Fibroblast of lung (primary cell): Measurements from ENCODE around the gene URB2. TPM values are rescaled to one million over a fixed set of nuclear protein-coding genes. Genes with fewer than 3 reads are reported as not detected.

Source experiments
- DNase-seq, 2 donors: peaks; one replicate each; pipeline versions ENCODE4 v3.0.0 to v3.0.0-alpha.2; 2010; ENCODE audit warnings: low read depth in 2 of 2
- H2AFZ ChIP-seq: 2 replicates; pipeline ENCODE4 v1.5.1; 2012; ENCODE audit warnings: low read length, control low read depth, inconsistent platforms
- H3K27ac ChIP-seq: 2 replicates; pipeline ENCODE4 v1.5.1; 2011; ENCODE audit warnings: low read length, control low read depth; ENCODE audit not compliant: insufficient read depth
- H3K27me3 ChIP-seq: 2 replicates; pipeline ENCODE4 v1.5.1; 2011; ENCODE audit warnings: mild to moderate bottlenecking, low read length; ENCODE audit not compliant: control insufficient read depth, insufficient read depth
- H3K36me3 ChIP-seq: 2 replicates; pipeline ENCODE4 v1.5.1; 2011; ENCODE audit warnings: low read length; ENCODE audit not compliant: control insufficient read depth, insufficient read depth
- H3K4me1 ChIP-seq: 2 replicates; pipeline ENCODE4 v1.5.1; 2011; ENCODE audit warnings: low read length; ENCODE audit not compliant: control insufficient read depth, insufficient read depth; ENCODE audit errors: extremely low read depth
- H3K4me2 ChIP-seq: 2 replicates; pipeline ENCODE4 v1.5.1; 2011; ENCODE audit warnings: low read length, control low read depth; ENCODE audit not compliant: insufficient read depth; ENCODE audit errors: extremely low read depth
- H3K4me3 ChIP-seq, 4 experiments: fragments of 200-600 bp in 1 of 4; sonication (generic) in 1 of 4; replicated peaks in 1 of 4; 2 replicates each; pipeline ENCODE4 v1.5.1; 2011 to 2016; ENCODE audit warnings: low read length in 4 of 4, low read depth in 3 of 4, mild to moderate bottlenecking in 3 of 4, control low read depth in 2 of 4, inconsistent platforms in 1 of 4, mixed read lengths in 1 of 4; ENCODE audit not compliant: insufficient read depth in 1 of 4; ENCODE audit errors: control extremely low read depth in 1 of 4
- H3K79me2 ChIP-seq: 2 replicates; pipeline ENCODE4 v1.5.1; 2012; ENCODE audit warnings: mild to moderate bottlenecking, low read length, inconsistent platforms; ENCODE audit not compliant: control insufficient read depth, insufficient read depth
- H3K9ac ChIP-seq: 2 replicates; pipeline ENCODE4 v1.5.1; 2011; ENCODE audit warnings: mild to moderate bottlenecking, low read length, control low read depth; ENCODE audit not compliant: insufficient read depth
- H3K9me3 ChIP-seq: 2 replicates; pipeline ENCODE4 v1.5.1; 2012; ENCODE audit warnings: low read depth, low read length; ENCODE audit not compliant: control insufficient read depth, insufficient read depth
- H4K20me1 ChIP-seq: 2 replicates; pipeline ENCODE4 v1.5.1; 2011; ENCODE audit warnings: low read length; ENCODE audit not compliant: control insufficient read depth, insufficient read depth; ENCODE audit errors: extremely low read depth
- CTCF ChIP-seq, 2 donors: IDR thresholded peaks in 1 of 2; conservative IDR thresholded peaks in 1 of 2; 1 replicate in 1 of 2; 2 replicates in 1 of 2; pipeline ENCODE4 v1.5.1; 2011 to 2012; ENCODE audit warnings: low read length in 2 of 2, control low read depth in 1 of 2, inconsistent platforms in 1 of 2, low read depth in 1 of 2, mild to moderate bottlenecking in 1 of 2
- EZH2 ChIP-seq: IDR thresholded peaks from 2 replicates; pipeline ENCODE4 v1.5.1; 2012; ENCODE audit warnings: low read length, control low read depth, mild to moderate bottlenecking; ENCODE audit errors: missing control alignments
- polyA plus RNA-seq, 2 donors: library from polyadenylated mRNA; depleted of rRNA in 1 of 2; stranded (reverse) in 1 of 2; unstranded in 1 of 2; fragments of >200 nt; gene quantifications; 2 replicates each; pipeline ENCODE4 v1.2.1, GENCODE V29; 2011 to 2012; ENCODE audit warnings: missing spikeins in 1 of 2
- total RNA-seq: library from RNA; depleted of rRNA; stranded (reverse); fragments of >200 nt; gene quantifications from 2 replicates; pipeline ENCODE4 v1.2.1, GENCODE V29; 2014

The URB2 gene
- total and polyA plus RNA-seq, 2 donors (not counting 1 experiment from before 2014, with no cell fraction given) = 5.2 to 8.8 TPM

GRCh38 chr1:229642376-229642775, 16.3 kb downstream of the URB2 start:
- Histone ChIP-seq H2AFZ (no peak overlapping the region), H3K79me2 (peaks cover 4% of the 10 kb centered on the region), H3K4me1 (no peaks in the 10 kb centered on the region), H3K27ac (no peak overlapping the region), H3K4me3 (no peak overlapping the region), H3K27me3 (no peaks in the 10 kb centered on the region), H3K9ac (no peak overlapping the region), H3K4me2 (no peak overlapping the region), H4K20me1 (no peaks in the 10 kb centered on the region), H3K9me3 (no peaks in the 10 kb centered on the region), H3K36me3 (peaks cover 12% of the 10 kb centered on the region)
- DNase-seq = no peak
- no peak for TF ChIP-seq CTCF (conservative IDR thresholded peaks at IDR 0.05 in 1 of 2, IDR thresholded peaks at IDR 0.05 in 1 of 2; ENCODE audit: low read depth in 1 of 2, low read length in 2 of 2)
- TF ChIP-seq EZH2 = no peak

- no peak for DNase-seq
- H2AFZ ChIP-seq = no peak overlapping the region
- H3K79me2 ChIP-seq = peaks cover 4% of the 10 kb centered on the region
Observed at GRCh38 chr1:229642970-229643369, 16.9 kb downstream of the URB2 start.

GRCh38 chr1:229643996-229644745, 18.1 kb downstream of the URB2 start:
- TF ChIP-seq CTCF (conservative IDR thresholded peaks at IDR 0.05 in 1 of 2, IDR thresholded peaks at IDR 0.05 in 1 of 2; ENCODE audit: low read depth in 1 of 2, low read length in 2 of 2) = no peak
- no peak for TF ChIP-seq EZH2
- H3K4me1 ChIP-seq = no peaks in the 10 kb centered on the region
- peaks cover 4% of the 10 kb centered on the region for H3K79me2 ChIP-seq
- peaks cover 14% of the 10 kb centered on the region for H3K36me3 ChIP-seq
- peak in 1 of 2 donors; percentile 25 for DNase-seq
- H4K20me1 ChIP-seq = no peaks in the 10 kb centered on the region
- H3K27me3 ChIP-seq = no peaks in the 10 kb centered on the region
- no peak overlapping the region for H3K9ac ChIP-seq
- no peak overlapping the region for H3K27ac ChIP-seq
- H3K9me3 ChIP-seq = no peaks in the 10 kb centered on the region
- no peak overlapping the region for H3K4me3 ChIP-seq
- H2AFZ ChIP-seq = no peak overlapping the region
- no peak overlapping the region for H3K4me2 ChIP-seq

More at GRCh38 chr1:229642970-229643369, 16.9 kb downstream of the URB2 start:
- Histone ChIP-seq H3K36me3 (peaks cover 14% of the 10 kb centered on the region), H4K20me1 (no peaks in the 10 kb centered on the region), H3K9ac (no peak overlapping the region), H3K4me2 (no peak overlapping the region), H3K9me3 (no peaks in the 10 kb centered on the region), H3K4me1 (no peaks in the 10 kb centered on the region), H3K27ac (no peak overlapping the region), H3K4me3 (no peak overlapping the region), H3K27me3 (no peaks in the 10 kb centered on the region)
- TF ChIP-seq EZH2 (no peak), CTCF (conservative IDR thresholded peaks at IDR 0.05 in 1 of 2, IDR thresholded peaks at IDR 0.05 in 1 of 2; ENCODE audit: low read depth in 1 of 2, low read length in 2 of 2) (no peak)
